Endodermal cell (in vitro differentiated cells): ENCODE results near the gene DENND5B. TPM values are rescaled to one million over a fixed set of nuclear protein-coding genes. Genes with fewer than 3 reads are reported as not detected.

ENCODE experiments used
- DNase-seq: peaks from one replicate; pipeline ENCODE4 v3.0.0-alpha.2; 2017
- H3K27ac ChIP-seq: 2 replicates; pipeline ENCODE4 v1.5.1; 2013; ENCODE audit warnings: mild to moderate bottlenecking, low read depth, low read length, moderate library complexity
- H3K27me3 ChIP-seq: 2 replicates; pipeline ENCODE4 v1.6.1; 2013; ENCODE audit warnings: mild to moderate bottlenecking, low read length, moderate library complexity; ENCODE audit not compliant: insufficient read depth, control insufficient read depth, poor library complexity, severe bottlenecking
- H3K36me3 ChIP-seq: 2 replicates; pipeline ENCODE4 v1.7.0; 2013; ENCODE audit warnings: mild to moderate bottlenecking, low read length, moderate library complexity; ENCODE audit not compliant: control insufficient read depth, insufficient read depth
- H3K4me1 ChIP-seq: one replicate; pipeline ENCODE4 v1.7.0; 2013; ENCODE audit warnings: low read length; ENCODE audit not compliant: control insufficient read depth, insufficient read depth
- H3K4me3 ChIP-seq: 2 replicates; pipeline ENCODE4 v1.5.1; 2013; ENCODE audit warnings: mild to moderate bottlenecking, low read length, moderate library complexity
- H3K9ac ChIP-seq: 2 replicates; pipeline ENCODE4 v1.6.1; 2013; ENCODE audit warnings: mild to moderate bottlenecking, low read length, moderate library complexity; ENCODE audit not compliant: poor library complexity, severe bottlenecking; ENCODE audit errors: extremely low read depth
- H3K9me3 ChIP-seq: 2 replicates; pipeline ENCODE4 v1.6.1; 2013; ENCODE audit warnings: mild to moderate bottlenecking, low read length, moderate library complexity; ENCODE audit not compliant: control insufficient read depth
- H3K27ac Mint-ChIP-seq: 2 replicates; pipeline ENCODE4 v1.8.0; 2020; ENCODE audit warnings: mixed read lengths
- H3K27me3 Mint-ChIP-seq: 2 replicates; pipeline ENCODE4 v1.8.0; 2021; ENCODE audit warnings: mild to moderate bottlenecking, mixed read lengths; ENCODE audit not compliant: insufficient read depth
- H3K36me3 Mint-ChIP-seq: 2 replicates; pipeline ENCODE4 v1.8.0; 2020; ENCODE audit warnings: low read depth, mixed read lengths
- H3K4me1 Mint-ChIP-seq: 2 replicates; pipeline ENCODE4 v1.8.0; 2020; ENCODE audit warnings: mixed read lengths
- H3K4me3 Mint-ChIP-seq: 2 replicates; pipeline ENCODE4 v1.8.0; 2020; ENCODE audit warnings: mild to moderate bottlenecking, moderate library complexity, mixed read lengths
- H3K9me3 Mint-ChIP-seq: 2 replicates; pipeline ENCODE4 v1.8.0; 2020; ENCODE audit warnings: mild to moderate bottlenecking, mixed read lengths
- WGBS, 2 experiments: methylation state at CpG; one replicate each; pipeline versions ENCODE4 v1.1.5 to v1.1.7; 2013; ENCODE audit warnings: missing lambda C conversion rate in 2 of 2, mixed read lengths in 1 of 2; ENCODE audit not compliant: insufficient coverage in 1 of 2, insufficient read length in 1 of 2; 5-methylcytosine and 5-hydroxymethylcytosine counted together
- total RNA-seq, 2 donors: library from RNA; stranded (reverse); fragmentation: NEBNext Ultra II Directional in 1 of 2; extraction: Animal tissue kit (Norgen Biotek cat#: 25700) in 1 of 2; gene quantifications; 2 replicates in 1 of 2; 3 replicates in 1 of 2; pipeline ENCODE4 v1.2.1, GENCODE V29; 2021
- TF ChIP-seq, protein P1 (sequence below): fragments of 200-600 bp; sonication (generic); conservative IDR thresholded peaks from 2 replicates; pipeline ENCODE4 v1.5.0; 2021; ENCODE audit warnings: antibody characterized with exemption, mild to moderate bottlenecking

The DENND5B gene
- total RNA-seq, 2 donors from 2014 or later, result 24.5 to 34.2 TPM

DNA sequence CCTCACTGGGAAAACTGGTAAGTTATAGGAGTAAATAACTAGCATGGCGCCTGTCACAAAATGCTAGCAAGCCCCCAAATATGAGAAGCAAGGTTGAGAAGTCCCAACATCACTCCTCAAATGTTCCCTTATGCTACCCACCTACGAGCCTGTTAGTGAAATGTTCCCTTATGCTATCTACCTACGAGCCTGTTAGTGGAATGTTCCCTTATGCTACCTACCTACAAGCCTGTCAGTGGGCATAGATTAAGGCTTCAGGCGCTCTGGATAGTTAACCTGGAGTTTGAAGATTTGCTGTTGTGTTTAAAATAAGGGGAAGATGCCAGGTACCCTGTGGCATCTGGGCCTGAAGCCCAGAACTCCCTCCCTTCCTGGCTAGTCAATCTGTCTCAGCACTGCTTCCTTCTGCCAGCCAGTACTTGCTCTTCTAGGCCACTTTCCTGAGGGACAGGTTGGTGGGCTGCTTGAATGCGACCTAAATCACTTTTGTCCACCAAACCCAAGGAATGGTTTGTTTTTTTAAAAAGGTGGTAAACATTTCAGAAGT lies 197.9 kb downstream of the DENND5B start:
- Mint-ChIP-seq H3K9me3 (no peaks in the 10 kb centered on the region), H3K36me3 (peaks cover 19% of the 10 kb centered on the region), H3K4me1 (peaks cover 12% of the 10 kb centered on the region), H3K27me3 (no peaks in the 10 kb centered on the region), H3K27ac (peak overlapping the region; percentile 39), H3K4me3 (no peak overlapping the region)
- no peaks in the 10 kb centered on the region for H3K4me1 ChIP-seq
- TF ChIP-seq, protein P1, sequence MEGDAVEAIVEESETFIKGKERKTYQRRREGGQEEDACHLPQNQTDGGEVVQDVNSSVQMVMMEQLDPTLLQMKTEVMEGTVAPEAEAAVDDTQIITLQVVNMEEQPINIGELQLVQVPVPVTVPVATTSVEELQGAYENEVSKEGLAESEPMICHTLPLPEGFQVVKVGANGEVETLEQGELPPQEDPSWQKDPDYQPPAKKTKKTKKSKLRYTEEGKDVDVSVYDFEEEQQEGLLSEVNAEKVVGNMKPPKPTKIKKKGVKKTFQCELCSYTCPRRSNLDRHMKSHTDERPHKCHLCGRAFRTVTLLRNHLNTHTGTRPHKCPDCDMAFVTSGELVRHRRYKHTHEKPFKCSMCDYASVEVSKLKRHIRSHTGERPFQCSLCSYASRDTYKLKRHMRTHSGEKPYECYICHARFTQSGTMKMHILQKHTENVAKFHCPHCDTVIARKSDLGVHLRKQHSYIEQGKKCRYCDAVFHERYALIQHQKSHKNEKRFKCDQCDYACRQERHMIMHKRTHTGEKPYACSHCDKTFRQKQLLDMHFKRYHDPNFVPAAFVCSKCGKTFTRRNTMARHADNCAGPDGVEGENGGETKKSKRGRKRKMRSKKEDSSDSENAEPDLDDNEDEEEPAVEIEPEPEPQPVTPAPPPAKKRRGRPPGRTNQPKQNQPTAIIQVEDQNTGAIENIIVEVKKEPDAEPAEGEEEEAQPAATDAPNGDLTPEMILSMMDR, result no peak
- 98 to 100% methylated on average over 1 to 5 of the region's 5 CpGs for WGBS, 2 experiments
- H3K9me3 ChIP-seq, result no peaks in the 10 kb centered on the region
- no peaks in the 10 kb centered on the region for H3K27me3 ChIP-seq
- no peak overlapping the region for H3K27ac ChIP-seq
- no peaks in the 10 kb centered on the region for H3K36me3 ChIP-seq
- H3K4me3 ChIP-seq, result no peak overlapping the region
- peak; percentile 42 for DNase-seq
- no peak overlapping the region for H3K9ac ChIP-seq

DNA sequence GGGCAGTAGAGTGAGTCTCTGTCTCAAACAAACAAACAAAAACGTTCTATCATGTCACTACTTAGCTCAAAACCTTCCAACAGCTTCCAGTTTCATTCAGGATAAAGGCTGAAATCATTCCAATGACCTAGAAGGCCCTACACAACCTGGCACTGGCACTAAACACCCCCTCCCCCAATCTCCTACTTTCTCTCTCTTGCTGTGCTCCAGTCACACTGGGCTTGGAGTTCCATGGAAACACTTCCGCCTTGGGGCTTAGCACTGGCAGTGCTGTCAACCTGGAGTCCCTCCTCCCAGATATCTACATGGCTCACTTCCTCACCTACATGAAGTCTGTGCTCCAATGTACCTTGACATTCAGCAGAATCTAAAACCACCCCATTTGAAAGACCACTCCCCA lies 199.9 kb downstream of the DENND5B start:
- Histone ChIP-seq H3K36me3 (no peaks in the 10 kb centered on the region), H3K4me1 (peaks cover 15% of the 10 kb centered on the region), H3K9me3 (no peaks in the 10 kb centered on the region), H3K9ac (no peak overlapping the region), H3K27me3 (no peaks in the 10 kb centered on the region), H3K27ac (no peak overlapping the region), H3K4me3 (no peak overlapping the region)
- Mint-ChIP-seq H3K36me3 (peaks cover 10% of the 10 kb centered on the region), H3K27me3 (no peaks in the 10 kb centered on the region), H3K9me3 (no peaks in the 10 kb centered on the region), H3K4me3 (no peak overlapping the region), H3K4me1 (peaks cover 30% of the 10 kb centered on the region), H3K27ac (no peak overlapping the region)
- DNase-seq, result peak; percentile 66
- TF ChIP-seq, protein P1, result no peak
- 81 to 87% methylated on average over 2 of the region's 2 CpGs for WGBS, 2 experiments

DNA sequence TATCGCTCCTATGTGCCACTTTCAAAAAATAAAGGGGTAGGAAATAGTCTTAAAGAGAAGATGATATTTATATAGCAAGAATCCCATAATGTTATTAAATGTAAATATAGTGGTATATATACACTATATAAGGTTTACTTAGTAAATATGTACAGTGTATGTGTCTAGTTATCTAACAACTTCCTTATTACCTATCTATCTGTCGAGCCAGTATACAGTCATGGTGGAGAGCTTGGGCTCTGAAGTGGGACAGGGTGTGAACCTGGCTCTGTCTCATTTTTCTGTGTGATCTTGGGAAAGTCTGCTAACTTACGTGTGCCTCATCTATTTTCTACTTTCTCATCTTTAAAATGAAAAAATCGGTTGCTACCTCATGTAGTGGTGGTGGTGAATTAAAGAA lies 202.2 kb downstream of the DENND5B start:
- no peaks in the 10 kb centered on the region for H3K9me3 ChIP-seq
- WGBS, 2 experiments, result 84 to 100% methylated on average over 2 to 4 of the region's 4 CpGs
- no peaks in the 10 kb centered on the region for H3K36me3 ChIP-seq
- no peak for DNase-seq
- Mint-ChIP-seq H3K36me3 (peaks cover 10% of the 10 kb centered on the region), H3K4me1 (peaks cover 42% of the 10 kb centered on the region), H3K4me3 (no peak overlapping the region), H3K27ac (peak overlapping the region; percentile 16), H3K27me3 (no peaks in the 10 kb centered on the region), H3K9me3 (no peaks in the 10 kb centered on the region)
- no peak overlapping the region for H3K27ac ChIP-seq
- TF ChIP-seq, protein P1, result no peak
- H3K27me3 ChIP-seq, result no peaks in the 10 kb centered on the region
- H3K4me3 ChIP-seq, result no peak overlapping the region
- H3K9ac ChIP-seq, result no peak overlapping the region
- peaks cover 16% of the 10 kb centered on the region for H3K4me1 ChIP-seq
